Lung (tissue), 12 donors: ENCODE results near the gene DNAJC30. TPM values are rescaled to one million over a fixed set of nuclear protein-coding genes. Genes with fewer than 3 reads are reported as not detected.

ENCODE experiments used
- ATAC-seq: fragments of 200-7000 bp; cut with Tn5 transposase; one replicate; pipeline ENCODE4 v1.9.1; 2020; ENCODE audit warnings: moderate number of reproducible peaks; ENCODE audit not compliant: insufficient read depth, low FRiP score
- DNase-seq, 3 donors: peaks; one replicate each; pipeline ENCODE4 v3.0.0-alpha.2; 2013 to 2017
- H3K27ac ChIP-seq, 2 donors: one replicate each; pipeline ENCODE4 v1.5.1; 2013; ENCODE audit warnings: mild to moderate bottlenecking in 2 of 2, moderate library complexity in 2 of 2, control low read depth in 1 of 2, inconsistent platforms in 1 of 2, low read depth in 1 of 2, low read length in 1 of 2
- H3K27me3 ChIP-seq, 3 donors: one replicate each; pipeline ENCODE4 v1.5.1; 2013; ENCODE audit warnings: low read length in 2 of 3; ENCODE audit not compliant: control insufficient read depth in 3 of 3, insufficient read depth in 3 of 3
- H3K36me3 ChIP-seq, 4 donors: one replicate each; pipeline ENCODE4 v1.5.1; 2013; ENCODE audit warnings: low read length in 4 of 4, mild to moderate bottlenecking in 1 of 4, moderate library complexity in 1 of 4; ENCODE audit not compliant: control insufficient read depth in 4 of 4, insufficient read depth in 4 of 4
- H3K4me1 ChIP-seq, 5 donors: one replicate each; pipeline ENCODE4 v1.5.1; 2013; ENCODE audit warnings: low read length in 5 of 5, mild to moderate bottlenecking in 2 of 5, moderate library complexity in 1 of 5; ENCODE audit not compliant: control insufficient read depth in 5 of 5, insufficient read depth in 5 of 5
- H3K4me3 ChIP-seq: one replicate; pipeline ENCODE4 v1.5.1; 2013; ENCODE audit warnings: mild to moderate bottlenecking, control low read depth, moderate library complexity
- H3K9ac ChIP-seq, 2 donors: one replicate each; pipeline ENCODE4 v1.5.1; 2013; ENCODE audit warnings: low read length in 2 of 2, control low read depth in 1 of 2; ENCODE audit not compliant: insufficient read depth in 1 of 2
- H3K9me3 ChIP-seq, 4 donors: one replicate each; pipeline ENCODE4 v1.5.1; 2013; ENCODE audit warnings: low read length in 3 of 4, mild to moderate bottlenecking in 1 of 4, moderate library complexity in 1 of 4; ENCODE audit not compliant: control insufficient read depth in 4 of 4, insufficient read depth in 3 of 4
- WGBS, 2 donors: extraction: QIAGEN DNeasy Blood & Tissue Kit; methylation state at CpG; one replicate each; pipeline ENCODE4 v1.1.7; 2013; 5-methylcytosine and 5-hydroxymethylcytosine counted together
- polyA plus RNA-seq, 2 donors: library from polyadenylated mRNA; stranded (reverse); fragments of 200-250 nt; gene quantifications; one replicate each; pipeline ENCODE4 v1.2.1, GENCODE V29; 2013
- total RNA-seq, 2 donors: library from RNA; depleted of rRNA in 1 of 2; stranded (reverse); fragments of >200 nt in 1 of 2; gene quantifications; one replicate each; pipeline ENCODE4 v1.2.1, GENCODE V29; 2014 to 2021
- TF ChIP-seq, protein P1 (sequence below): IDR thresholded peaks from 2 replicates; pipeline ENCODE4 v1.5.1; 2012; ENCODE audit warnings: mild to moderate bottlenecking; ENCODE audit errors: control extremely low read depth, extremely low read depth
- donor health status: control.
- donor health status: control.
- donor health status: Bipolar disorder and iron deficiency.
- donor health status: healthy.
- donor health status: DM: yes; HTN: yes; CAD: no.

The DNAJC30 gene
- total and polyA plus RNA-seq, 4 donors, result 5.3 to 14.4 (median 9.1) TPM

DNA sequence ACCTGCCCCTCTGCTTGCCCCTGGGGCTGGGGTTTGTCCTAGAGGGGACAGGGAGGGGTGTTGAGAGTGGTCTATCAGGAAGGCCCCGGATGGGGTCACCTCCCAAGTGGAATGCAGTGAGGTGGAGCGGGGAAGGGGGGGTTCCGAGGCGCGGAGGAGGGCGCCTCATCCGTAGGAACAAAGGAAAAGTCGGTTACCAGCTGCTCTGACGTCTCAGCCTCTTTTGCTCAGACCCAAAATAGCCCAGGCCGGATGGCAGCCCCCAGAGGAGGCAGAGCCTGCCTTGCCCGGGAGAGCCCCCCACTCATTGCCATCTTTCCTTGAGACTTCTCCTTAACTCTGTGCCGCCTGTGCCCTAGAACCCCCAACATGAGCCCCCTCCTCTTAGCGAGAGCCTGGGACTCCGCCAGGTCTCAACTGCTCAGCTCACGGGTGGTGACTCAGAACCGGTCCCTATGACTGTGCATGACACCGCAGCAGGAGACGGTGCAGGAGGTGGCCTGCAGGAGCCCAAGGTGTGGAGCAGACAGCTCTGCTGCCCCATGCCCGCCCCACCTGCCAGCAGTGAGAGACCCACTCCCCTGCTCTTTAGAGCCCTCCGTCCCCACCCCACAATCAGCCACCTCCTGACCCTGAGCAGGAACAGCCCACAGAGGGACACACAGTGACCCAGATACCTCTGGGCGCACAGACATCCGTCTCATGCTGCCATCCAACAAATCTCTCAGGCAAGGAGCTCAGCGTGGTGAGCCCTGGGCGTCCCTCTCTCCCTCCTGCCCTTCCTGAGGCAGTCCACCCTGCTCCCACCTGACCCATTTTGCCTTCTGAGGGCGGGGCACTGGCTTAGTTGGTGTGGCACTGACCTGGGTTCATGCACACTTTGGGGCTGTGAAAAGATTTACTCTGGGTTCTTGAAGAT lies 23.1 kb upstream of the DNAJC30 start:
- 71 to 75% methylated on average over 24 to 25 of the region's 25 CpGs for WGBS, 2 donors
- TF ChIP-seq, protein P1, sequence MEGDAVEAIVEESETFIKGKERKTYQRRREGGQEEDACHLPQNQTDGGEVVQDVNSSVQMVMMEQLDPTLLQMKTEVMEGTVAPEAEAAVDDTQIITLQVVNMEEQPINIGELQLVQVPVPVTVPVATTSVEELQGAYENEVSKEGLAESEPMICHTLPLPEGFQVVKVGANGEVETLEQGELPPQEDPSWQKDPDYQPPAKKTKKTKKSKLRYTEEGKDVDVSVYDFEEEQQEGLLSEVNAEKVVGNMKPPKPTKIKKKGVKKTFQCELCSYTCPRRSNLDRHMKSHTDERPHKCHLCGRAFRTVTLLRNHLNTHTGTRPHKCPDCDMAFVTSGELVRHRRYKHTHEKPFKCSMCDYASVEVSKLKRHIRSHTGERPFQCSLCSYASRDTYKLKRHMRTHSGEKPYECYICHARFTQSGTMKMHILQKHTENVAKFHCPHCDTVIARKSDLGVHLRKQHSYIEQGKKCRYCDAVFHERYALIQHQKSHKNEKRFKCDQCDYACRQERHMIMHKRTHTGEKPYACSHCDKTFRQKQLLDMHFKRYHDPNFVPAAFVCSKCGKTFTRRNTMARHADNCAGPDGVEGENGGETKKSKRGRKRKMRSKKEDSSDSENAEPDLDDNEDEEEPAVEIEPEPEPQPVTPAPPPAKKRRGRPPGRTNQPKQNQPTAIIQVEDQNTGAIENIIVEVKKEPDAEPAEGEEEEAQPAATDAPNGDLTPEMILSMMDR, result no peak
- no peak overlapping the region for H3K27ac ChIP-seq
- peaks cover 0 to 11% (median 0%) of the 10 kb centered on the region in 5 donors for H3K4me1 ChIP-seq
- H3K27me3 ChIP-seq, result no peaks in the 10 kb centered on the region
- ATAC-seq (no peak), DNase-seq (no peak)
- no peak overlapping the region for H3K9ac ChIP-seq
- H3K4me3 ChIP-seq, result no peak overlapping the region
- H3K36me3 ChIP-seq, result peaks cover 0 to 5% (median 0%) of the 10 kb centered on the region in 4 donors
- no peaks in the 10 kb centered on the region for H3K9me3 ChIP-seq

DNA sequence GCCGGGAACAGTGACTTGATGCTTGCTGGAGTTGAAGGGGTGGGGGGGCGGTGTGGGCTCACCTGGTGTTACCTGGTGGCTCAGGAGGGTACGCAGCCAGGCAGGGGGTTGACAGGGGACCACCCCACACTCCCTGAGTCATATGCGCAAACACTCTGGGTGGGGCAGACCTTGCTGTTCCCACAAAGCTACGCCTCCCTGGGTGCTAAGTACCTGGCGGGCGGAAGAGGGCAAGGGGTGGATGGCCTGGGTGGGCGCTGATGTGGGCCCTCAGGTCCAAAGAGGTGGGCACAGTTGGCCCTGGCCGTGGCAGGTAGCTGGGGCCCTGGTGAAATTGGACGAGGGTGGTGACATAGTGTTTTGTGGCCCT lies 22.3 kb upstream of the DNAJC30 start:
- Histone ChIP-seq H3K9me3 (no peaks in the 10 kb centered on the region), H3K27me3 (no peaks in the 10 kb centered on the region), H3K36me3 (peaks cover 0 to 5% (median under 1%) of the 10 kb centered on the region in 4 donors), H3K4me3 (no peak overlapping the region), H3K27ac (no peak overlapping the region), H3K4me1 (peaks cover 0 to 11% (median 0%) of the 10 kb centered on the region in 5 donors), H3K9ac (no peak overlapping the region)
- ATAC-seq (no peak), DNase-seq (no peak)
- WGBS, 2 donors, result 88 to 92% methylated on average over 10 of the region's 10 CpGs
- TF ChIP-seq, protein P1, result no peak

- no peaks in the 10 kb centered on the region for H3K9me3 ChIP-seq
- H3K27me3 ChIP-seq, result no peaks in the 10 kb centered on the region
- peaks cover 0 to 11% (median 0%) of the 10 kb centered on the region in 5 donors for H3K4me1 ChIP-seq
- no peak overlapping the region for H3K27ac ChIP-seq
- H3K4me3 ChIP-seq, result no peak overlapping the region
- 71 to 78% methylated on average over 21 to 23 of the region's 23 CpGs for WGBS, 2 donors
- DNase-seq (no peak), ATAC-seq (peak; percentile 35)
- no peak overlapping the region for H3K9ac ChIP-seq
- H3K36me3 ChIP-seq, result peaks cover 0 to 9% (median under 1%) of the 10 kb centered on the region in 4 donors
- TF ChIP-seq, protein P1, result no peak
Measured at GRCh38 chr7:73704640-73705550, 21.6 kb upstream of the DNAJC30 start.
